SH-SY5Y (cell line): ENCODE data around the gene C10orf90.

Source experiments
- GATA2 ChIP-seq: IDR thresholded peaks from 2 replicates; pipeline ENCODE4 v1.6.1; 2011; ENCODE audit warnings: mild to moderate bottlenecking, low read depth, low read length
- GATA3 ChIP-seq: IDR thresholded peaks from 2 replicates; pipeline ENCODE4 v1.6.1; 2011; ENCODE audit warnings: low read depth, mild to moderate bottlenecking, low read length, moderate library complexity

The C10orf90 gene

DNA sequence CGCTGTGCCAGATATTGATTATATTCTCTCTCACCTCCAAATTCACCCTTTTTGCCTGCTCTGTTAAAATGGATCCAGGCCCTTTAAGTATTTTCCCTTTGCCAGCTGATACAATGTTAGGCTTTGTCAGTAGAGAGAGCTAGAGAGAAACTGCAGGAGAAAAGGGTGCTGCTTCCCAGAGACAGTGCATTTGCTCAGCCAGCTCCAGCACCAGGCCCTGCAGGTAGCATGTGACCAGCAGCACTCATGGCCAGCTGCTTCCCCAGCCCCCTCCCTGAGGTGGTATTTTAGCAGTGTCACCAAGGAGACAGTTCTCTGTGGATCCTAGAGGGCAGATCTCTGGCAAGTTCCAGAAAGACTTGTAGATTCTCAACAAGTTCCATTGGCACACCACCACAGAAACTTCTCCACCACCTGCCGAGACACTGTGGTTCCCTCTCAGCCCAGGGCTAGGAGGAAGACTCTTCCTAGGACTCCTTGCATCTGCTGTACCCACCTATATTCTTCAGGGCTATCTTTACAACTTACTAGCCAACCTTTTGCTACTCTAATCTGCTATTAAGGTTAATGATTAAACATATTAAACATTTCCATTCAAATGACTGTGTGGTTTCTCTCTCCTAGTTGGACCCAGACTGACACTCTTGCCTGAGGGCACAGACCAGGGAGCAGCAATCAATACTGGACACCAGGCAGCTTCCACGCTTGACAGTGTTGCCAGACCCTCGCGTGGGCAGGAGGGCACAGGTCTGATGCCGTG lies 246.6 kb downstream of the C10orf90 start:
- TF ChIP-seq GATA3: no peak
- no peak for TF ChIP-seq GATA2

DNA sequence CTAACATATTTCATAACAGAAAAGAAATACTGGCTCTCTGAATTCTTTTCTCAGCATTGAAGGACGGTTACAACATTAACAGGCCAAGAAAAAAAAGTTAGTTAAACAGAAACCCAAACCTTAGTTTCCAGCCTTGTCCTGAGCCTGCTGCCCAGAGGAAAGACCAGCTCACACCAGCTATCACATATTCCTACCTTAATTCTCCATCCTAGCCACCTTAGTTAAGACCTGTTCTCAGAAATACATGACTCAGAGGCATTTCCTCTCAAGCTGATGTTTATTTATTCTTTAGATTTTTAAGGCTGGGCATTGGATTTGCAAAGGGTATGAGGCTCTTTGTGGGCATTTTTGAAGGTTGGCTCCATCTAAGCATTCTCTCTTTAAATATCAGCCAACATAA lies 247.9 kb downstream of the C10orf90 start:
- no peak for TF ChIP-seq GATA3
- no peak for TF ChIP-seq GATA2

DNA sequence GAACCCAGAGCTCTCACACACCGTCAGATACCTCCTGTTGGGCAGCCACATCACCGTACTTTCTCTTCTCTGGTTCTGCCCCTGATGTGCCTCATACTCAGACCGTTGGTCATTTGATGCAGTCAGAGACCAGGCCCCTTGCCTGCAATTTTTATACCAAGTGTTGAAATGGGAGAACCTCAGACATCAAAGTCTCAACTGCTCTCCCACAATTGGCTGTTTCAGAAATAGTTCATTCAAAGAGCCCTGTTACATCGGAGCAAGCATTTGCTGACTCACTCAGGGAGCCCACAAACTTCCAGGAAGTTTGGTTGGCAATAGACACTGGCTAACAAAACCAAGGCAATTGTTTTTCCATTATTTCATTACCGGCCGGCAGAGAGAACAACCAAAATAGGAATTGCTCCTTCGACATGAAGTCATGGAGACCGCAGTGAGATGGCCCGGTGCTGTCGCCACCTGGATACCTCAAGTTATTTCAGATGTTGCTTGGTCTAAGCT lies 248.7 kb downstream of the C10orf90 start:
- no peak for TF ChIP-seq GATA3
- no peak for TF ChIP-seq GATA2

DNA sequence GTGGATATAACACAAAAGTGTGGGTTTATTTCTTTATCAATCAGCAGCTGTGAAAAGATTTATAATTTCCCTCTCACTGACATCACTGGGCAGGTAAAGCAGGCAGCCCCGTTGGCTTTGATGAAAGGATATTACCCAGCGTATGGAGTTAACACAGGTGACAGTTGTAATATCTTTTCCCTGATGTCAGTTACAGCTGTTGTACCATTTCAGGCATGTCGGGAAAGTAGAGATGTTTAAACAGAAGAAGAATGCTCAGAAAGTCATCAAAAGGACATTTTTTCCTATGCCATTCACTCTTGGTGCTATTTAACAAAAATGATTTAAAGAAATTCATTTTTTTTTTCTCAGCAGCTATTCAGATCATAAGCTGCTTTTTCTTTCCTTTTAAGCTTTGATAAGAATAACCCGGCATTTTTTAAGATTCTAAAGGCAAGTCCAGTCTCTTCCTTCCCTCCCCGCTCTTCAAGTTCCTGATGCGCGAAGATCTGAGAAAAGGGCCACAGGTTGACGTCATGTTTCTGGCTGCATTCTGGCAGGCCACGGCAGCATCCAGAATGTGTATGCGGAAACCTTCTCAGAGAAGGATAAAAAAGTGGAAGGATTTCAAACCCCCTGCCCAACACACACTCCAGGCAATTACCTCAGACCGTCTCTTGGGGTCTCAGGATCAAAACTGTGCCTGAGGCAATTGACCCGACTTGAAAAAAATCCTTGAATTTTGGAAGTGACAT lies 249.8 kb downstream of the C10orf90 start:
- TF ChIP-seq GATA2 (no peak), GATA3 (no peak)

DNA sequence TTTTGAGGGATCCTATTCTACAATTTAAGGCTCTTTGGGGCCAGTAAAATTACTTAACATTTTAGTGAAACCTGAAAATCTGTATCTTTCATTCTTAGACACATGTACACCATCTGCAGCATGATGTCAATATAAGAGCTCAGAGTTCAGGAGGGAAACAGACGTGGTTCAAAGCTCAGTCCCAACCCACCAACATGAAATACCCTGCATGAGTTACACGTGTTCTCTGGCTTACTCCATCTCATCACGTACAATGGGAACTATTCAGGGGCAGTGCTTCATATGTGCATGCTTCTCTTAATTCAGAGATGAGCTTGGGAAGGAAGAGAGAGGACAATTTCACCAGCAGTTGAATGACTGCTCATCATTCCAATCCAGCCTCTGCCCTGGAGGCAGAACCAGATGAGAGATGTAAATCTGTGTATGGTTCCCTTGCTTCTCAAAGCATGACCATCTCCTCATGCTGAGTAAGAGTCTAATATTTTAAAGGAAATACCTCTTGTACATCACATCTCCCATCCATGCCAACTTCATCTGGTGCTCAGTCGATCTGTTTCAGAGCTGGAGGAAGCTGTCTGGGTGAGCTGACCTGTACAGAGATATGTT lies 253.2 kb downstream of the C10orf90 start:
- no peak for TF ChIP-seq GATA3
- no peak for TF ChIP-seq GATA2

DNA sequence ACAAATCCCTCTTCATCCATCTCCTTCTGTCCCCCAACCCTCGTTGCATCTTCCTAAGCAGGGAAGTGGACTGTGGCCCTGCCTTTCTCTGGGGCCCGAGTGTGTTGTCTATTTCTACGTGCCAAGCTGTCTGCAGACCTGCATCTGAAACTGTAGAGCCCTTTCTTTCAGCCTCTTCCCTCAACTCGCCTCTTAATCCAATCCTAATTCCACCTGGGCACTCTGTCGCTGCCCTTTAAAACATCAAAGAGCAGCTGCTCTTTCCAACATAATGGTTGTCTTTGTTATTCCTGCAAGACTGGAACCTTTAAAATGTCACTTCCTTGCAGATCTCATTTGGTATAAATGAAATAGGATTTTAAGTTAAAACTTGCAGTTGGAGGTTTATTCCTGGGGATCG lies 260.7 kb downstream of the C10orf90 start:
- TF ChIP-seq GATA2 (no peak), GATA3 (no peak)

DNA sequence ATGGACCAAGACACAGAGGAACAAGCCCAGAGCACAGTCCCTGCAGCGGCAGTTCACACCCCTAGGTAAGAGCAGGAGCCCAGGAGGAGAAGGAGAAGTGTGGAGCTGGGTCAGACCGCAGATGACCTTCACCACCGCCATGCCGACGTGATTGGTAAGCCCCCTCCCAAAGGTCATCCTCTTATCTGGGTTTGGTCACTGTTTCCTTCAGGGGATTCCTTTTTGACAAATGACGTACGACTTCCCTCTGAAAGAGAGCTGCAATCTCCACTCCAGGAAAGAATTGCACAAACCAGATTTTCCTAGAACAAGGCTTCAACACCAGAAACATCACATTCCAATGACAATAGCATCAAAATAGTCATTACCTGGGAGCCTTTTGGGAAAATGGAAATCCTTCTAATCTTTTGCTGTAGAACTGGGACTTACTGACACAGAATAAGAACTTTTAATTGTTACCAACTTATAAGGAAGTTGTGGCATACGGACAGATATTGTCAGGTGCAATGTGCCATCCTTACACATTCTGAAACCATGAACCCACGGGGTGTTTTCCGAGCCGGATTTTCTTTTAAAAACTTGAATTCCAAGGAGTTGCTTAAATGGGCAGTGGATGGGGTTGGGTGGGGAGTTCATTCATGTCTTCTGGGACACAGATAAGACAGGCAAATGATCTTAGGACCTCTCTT lies 261.4 kb downstream of the C10orf90 start:
- TF ChIP-seq GATA2 (no peak), GATA3 (no peak)

DNA sequence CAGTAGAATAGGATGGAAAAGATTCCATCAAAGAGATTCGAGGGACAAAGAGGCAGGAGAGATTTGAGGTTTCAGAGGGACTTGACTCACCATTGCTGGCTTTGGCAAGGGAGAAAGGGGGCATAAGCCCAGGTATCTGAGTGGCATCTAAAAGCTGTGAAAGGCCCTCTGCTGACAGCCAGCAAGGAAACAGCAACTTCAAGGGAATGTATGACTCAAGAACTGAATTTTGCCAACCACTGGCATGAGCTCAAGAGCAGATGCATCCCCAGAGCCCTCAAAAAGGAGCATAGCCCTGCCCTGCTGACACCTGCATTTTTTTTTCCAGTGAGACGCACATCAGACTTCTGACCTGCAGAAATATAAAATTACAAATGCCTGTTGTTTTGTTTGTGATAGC lies 262.7 kb downstream of the C10orf90 start:
- TF ChIP-seq GATA2 (no peak), GATA3 (no peak)

DNA sequence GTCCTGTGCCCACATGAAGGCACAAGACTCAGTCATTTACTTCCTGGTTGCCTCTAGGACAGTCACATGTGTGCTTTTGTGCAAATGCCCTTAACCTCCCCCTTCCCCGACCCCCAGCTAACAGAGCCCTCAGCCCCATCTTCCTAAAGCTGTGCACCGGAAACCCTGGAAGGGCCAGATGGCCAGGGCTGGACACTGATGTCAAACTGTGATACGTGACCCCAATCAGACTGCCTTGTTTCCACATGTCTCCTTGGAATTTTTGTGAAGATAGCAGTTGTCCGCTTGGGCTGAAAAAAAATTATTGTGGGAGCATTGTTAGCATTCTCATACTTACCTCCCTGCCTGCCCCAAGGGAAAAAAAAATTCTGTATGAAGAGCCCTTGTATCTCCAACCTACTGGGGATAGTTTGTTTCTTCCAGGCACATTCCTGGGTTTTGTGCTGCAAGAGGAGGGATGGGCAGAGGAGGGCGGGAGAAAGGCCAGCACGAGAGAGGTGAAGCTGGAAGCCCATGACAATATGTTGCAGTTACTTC lies 265.2 kb downstream of the C10orf90 start:
- TF ChIP-seq GATA3 (no peak), GATA2 (no peak)

DNA sequence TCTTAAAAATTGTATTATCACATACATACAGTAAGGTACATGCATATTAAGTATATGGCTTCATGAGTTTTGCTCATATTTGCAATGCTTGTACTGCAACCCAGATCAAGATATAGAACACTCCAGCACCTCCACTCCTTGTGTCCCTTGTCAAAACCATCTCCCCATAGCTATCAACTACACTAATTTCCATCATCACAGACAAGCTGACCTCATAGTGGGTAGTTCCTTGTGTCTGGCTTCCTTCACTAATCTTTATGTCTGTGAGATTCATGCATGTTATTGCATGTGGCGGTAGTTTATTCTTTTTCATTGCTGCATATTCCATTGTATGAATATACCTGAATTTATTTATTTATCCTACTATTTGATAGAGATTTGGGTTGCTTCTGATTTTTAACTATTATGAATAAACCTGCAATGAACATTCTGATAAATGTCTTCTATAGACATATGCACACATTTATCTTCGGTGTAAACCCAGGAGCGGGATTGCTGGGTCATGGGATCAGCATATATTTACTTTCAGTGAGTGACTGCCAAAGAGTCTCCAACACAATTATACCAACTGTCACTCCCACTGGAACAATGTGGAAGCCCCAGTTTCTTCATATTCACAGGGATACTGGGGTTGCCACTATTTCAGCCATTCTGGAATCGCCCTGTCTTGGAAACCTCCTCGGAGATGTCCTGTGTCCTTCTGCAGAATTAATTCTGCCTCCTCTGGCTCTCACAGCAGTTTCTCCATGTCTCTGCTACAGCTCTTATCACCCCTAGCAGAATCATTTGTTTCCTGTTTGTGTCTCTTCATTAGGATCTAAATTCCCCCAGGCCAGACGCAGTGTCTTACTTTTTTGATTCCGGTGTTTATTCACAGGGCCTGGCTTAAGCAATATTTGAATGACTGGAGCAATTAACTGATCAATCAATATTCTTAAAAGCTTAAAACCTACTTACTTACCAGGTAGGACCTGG lies 267.5 kb downstream of the C10orf90 start:
- no peak for TF ChIP-seq GATA3
- peak; percentile 46; the same call in 1 of the 2 replicates for TF ChIP-seq GATA2

DNA sequence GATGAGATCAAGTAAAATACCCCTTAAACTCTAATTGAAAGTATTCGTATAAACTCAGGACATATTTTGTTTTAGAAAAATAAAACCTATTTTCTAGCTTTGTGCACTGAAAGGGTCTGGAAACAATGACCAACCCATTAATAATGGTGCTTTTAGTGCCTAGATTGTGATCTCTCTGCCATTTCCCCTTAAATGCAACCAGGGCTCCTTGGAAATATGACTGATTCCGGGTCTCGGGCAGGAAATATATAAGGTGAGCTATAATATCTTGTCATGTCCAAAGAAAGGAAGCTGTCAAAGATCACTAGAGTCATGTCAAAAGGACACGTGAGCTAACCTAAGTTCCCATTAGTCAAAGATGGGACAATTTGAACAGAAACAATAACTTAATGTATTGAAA lies 269.9 kb downstream of the C10orf90 start:
- peak; percentile 81 for TF ChIP-seq GATA3
- TF ChIP-seq GATA2: peak; percentile 60

DNA sequence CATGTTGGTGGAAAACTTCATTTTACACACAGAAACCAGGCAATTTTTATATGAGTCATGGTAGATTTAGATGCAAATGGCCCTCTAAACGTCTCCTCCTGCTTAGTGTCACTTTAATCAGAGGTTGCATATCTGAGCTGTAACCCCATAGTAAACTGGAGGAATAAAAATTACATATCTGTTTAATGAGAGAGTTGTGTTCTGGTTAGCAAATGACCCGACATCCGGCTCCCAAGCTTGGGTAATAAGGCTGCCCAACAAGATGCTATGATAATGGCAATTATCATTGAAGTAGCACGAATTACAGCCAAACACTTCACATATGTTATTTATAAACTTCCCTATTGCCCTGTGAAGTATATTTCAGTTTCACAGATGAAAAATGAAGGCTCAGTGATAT lies 271.6 kb downstream of the C10orf90 start:
- TF ChIP-seq GATA2: peak; percentile 92
- TF ChIP-seq GATA3: peak; percentile 95

DNA sequence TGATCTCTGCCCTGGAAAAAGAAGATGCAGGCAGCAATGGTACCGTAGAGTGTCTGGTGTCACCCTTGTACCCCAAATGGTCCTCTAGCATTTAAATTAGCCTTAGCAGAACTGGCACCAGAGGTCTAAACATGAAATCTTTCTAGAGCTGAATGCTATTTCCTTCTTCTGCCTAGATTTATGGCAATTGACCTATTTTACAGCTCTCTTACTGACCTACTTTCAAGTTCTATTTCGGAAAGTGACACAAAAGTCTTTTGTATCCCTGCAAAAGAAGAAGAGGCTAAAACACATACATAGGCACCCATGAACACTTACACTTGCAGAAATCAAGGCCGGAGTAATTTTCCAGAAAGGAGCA lies 272.1 kb downstream of the C10orf90 start:
- TF ChIP-seq GATA2 (no peak), GATA3 (no peak)
